ENCODE measurements around the gene STUB1.

DNA sequence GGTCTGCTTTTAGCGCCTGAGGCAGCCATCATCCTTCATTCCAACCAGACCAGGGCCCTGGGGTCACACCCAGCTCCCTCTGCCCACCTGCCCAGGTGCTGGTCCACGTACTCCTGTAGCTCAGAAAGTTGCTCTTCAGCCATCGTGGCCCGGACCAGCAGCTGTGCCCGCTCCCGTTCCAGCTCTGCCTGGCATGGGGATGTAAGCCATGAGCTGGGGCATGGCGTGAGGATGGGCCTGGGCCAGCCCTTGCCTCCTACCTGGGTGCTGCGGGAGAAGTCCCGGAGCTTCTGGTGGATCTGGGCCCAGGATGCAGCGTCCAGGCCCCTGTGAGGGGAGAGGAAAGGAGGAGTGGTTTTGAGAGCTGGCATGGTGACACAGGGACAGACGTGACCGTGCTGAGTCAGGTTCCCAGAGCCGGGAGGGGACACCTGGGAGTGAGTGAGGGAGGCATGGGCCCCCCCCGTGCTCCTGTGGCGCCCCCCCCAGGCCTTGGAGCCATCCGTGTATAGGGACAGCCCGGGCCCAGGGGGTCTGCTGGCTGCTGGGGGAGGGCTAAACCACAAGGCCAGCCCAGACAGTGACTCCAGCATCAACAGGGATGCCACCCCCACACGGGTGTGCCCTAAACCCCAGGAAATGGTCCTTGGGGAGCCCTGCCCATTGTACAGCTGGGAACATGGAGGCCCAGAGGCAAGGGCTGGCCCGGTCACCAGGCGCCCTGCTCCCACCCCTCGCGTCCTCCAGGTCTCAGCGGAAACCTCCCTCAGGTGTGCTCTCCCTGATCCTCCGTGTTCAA lies 42.8 kb downstream of the STUB1 start:
- TF ChIP-seq, protein P1, sequence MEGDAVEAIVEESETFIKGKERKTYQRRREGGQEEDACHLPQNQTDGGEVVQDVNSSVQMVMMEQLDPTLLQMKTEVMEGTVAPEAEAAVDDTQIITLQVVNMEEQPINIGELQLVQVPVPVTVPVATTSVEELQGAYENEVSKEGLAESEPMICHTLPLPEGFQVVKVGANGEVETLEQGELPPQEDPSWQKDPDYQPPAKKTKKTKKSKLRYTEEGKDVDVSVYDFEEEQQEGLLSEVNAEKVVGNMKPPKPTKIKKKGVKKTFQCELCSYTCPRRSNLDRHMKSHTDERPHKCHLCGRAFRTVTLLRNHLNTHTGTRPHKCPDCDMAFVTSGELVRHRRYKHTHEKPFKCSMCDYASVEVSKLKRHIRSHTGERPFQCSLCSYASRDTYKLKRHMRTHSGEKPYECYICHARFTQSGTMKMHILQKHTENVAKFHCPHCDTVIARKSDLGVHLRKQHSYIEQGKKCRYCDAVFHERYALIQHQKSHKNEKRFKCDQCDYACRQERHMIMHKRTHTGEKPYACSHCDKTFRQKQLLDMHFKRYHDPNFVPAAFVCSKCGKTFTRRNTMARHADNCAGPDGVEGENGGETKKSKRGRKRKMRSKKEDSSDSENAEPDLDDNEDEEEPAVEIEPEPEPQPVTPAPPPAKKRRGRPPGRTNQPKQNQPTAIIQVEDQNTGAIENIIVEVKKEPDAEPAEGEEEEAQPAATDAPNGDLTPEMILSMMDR (IDR thresholded peaks at IDR 0.05 in 2 of 3, conservative IDR thresholded peaks at IDR 0.05 in 1 of 3; ENCODE audit: control insufficient read depth in 2 of 3, extremely low read depth in 1 of 3, insufficient read depth in 1 of 3, low read depth in 3 of 3, low read length in 3 of 3), result no peak
- TF ChIP-seq RB1 (IDR thresholded peaks at IDR 0.05; ENCODE audit: borderline replicate concordance), result no peak
- TF ChIP-seq, protein P2, sequence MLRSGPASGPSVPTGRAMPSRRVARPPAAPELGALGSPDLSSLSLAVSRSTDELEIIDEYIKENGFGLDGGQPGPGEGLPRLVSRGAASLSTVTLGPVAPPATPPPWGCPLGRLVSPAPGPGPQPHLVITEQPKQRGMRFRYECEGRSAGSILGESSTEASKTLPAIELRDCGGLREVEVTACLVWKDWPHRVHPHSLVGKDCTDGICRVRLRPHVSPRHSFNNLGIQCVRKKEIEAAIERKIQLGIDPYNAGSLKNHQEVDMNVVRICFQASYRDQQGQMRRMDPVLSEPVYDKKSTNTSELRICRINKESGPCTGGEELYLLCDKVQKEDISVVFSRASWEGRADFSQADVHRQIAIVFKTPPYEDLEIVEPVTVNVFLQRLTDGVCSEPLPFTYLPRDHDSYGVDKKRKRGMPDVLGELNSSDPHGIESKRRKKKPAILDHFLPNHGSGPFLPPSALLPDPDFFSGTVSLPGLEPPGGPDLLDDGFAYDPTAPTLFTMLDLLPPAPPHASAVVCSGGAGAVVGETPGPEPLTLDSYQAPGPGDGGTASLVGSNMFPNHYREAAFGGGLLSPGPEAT (IDR thresholded peaks at IDR 0.05; ENCODE audit: low read depth), result no peak
- no peak for TF ChIP-seq ZNF384 (IDR thresholded peaks at IDR 0.05; ENCODE audit: borderline replicate concordance, low read depth, low read length)
- no peak for TF ChIP-seq ATF7 (IDR thresholded peaks at IDR 0.05; ENCODE audit: low read depth)
- TF ChIP-seq, protein P3, sequence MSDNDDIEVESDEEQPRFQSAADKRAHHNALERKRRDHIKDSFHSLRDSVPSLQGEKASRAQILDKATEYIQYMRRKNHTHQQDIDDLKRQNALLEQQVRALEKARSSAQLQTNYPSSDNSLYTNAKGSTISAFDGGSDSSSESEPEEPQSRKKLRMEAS (IDR thresholded peaks at IDR 0.05; ENCODE audit: low read depth, low read length), result no peak
- TF ChIP-seq BCL11A (IDR thresholded peaks at IDR 0.05; ENCODE audit: low read depth, low read length), result no peak
- no peak for TF ChIP-seq ESRRA (IDR thresholded peaks at IDR 0.05; ENCODE audit: low read length)
- no peak for TF ChIP-seq POLR2A (IDR thresholded peaks at IDR 0.05; ENCODE audit: low read depth, low read length)
